NCI-H748 (cell line): ENCODE results near the gene BAG3.
A peak's percentile ranks its signal among the peaks of the same experiment; 100 is the strongest.
"Not testable (repeated sequence)": the region's sequence is repeated elsewhere in the genome, so short reads cannot be mapped to it uniquely, and the experiment has no call there.

ENCODE experiments used
- DNase-seq: peaks from one replicate; lab custom pipeline; 2025; ENCODE audit not compliant: unreplicated experiment; lab: John Stamatoyannopoulos, UW

BAG3 gene

DNA sequence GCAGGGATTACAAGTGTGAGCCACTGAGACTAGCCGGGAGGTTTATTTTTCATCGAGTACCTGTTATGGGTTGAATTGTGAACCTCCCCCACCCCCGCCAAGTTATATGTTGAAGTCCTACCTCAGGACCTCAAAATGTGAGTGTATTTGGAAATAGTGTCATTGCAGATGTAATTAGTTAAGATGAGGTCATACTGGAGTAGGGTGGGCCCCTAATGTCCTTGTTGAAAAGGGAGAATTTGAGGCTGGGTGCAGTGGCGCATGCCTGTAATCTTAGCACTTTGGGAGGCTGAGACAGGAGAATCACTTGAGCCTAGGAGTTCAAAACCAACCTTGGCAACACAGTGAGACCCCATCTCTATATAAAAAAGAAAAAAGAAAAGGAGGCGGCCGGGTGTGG lies 10.8 kb upstream of the BAG3 start:
- DNase-seq = no peak

DNA sequence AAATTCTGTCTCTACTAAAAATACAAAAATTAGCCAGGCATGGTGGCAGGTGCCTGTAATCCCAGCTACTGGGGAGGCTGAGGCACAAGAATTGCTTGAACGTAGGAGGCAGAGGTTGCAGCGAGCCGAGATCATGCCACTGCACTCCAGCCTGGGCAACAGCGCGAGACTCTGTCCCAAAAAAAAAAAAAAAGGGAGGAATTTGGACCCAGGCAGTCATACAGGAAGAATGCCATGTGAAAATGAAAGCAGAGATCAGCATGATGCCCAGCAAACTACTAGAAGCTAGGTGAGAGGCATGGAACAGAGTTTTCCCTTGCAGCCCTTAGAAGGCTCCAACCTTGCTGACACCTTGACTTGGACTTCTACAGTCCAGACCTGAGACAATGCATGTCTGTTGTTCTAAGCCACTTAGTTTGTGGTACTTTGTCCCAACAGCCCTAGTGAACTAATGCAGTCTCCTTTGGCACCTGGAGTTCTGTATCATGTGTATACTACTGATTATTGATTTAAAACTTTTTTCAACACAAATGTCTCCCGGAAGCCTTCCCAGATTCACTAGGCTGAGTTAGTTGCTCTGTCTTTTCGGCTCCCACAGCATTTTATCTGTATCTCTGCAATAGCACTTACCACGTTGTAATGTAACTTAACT lies 10.2 kb upstream of the BAG3 start:
- DNase-seq = no peak

DNA sequence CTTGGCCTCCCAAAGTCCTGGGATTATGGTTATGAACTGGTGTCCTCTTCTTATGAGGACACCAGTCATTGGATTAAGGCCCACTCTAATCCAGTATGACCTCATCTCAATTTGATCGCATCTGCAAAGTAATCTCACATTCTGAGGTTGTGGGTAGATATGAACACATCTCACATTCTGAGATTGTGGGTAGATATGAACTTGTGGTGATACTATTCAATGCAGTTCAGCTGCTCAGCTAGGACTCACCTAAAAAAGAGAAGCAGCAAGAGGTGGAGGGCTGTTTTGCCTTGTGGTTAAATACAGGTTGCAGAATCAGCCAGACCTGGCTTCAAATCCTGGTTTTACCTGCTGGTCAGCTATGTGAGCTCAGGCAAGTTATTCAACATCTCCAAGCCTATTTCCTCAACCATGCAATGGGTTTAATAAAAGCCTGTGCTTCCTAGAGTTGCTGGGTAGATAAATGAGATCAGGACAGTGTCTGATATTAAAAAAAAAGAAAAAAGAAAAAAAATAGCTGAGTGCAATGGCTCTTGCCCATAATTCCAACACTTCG lies 8.5 kb upstream of the BAG3 start:
- no peak for DNase-seq

DNA sequence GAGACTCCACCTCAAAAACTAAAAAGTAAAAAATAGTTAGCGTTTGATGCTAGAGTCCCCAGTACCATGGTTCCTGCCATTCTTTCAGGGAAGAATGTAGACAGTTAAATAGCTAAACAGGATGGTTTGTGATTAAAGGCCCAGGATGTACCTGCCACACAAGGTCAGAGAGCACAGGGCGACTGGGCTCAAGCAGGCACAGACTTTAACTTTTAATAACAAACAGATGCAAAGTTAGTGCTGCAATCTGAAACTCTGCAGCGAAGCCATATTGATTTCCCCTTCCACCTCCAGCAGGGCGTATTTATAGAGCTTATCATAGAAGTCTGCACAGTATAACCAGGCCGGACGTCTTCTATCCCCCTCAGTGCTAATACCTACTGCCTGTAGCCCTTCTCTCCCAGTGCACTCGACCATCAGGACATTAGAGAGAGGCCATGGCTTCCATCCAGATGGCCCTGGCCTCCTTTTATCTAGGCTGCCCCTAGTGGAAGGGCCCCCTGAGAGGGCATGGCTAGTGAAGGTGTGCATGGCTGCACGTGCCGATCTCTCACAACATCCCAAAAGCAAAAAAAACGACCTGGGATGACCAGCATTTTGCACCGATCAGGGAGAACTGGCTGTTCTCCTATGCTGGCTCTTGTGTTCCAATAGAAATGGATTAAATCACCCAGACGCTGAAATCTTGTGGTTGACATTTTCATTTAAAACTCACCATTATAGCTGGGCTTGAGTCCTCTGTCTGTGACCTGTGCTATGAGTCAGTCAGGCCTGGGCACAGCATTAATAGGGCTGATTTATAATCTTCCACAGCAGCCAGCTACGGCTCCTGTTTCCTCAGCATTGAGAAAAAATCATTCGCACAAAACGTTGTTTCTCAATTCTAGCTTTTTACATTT lies 7.6 kb upstream of the BAG3 start:
- no peak for DNase-seq

DNA sequence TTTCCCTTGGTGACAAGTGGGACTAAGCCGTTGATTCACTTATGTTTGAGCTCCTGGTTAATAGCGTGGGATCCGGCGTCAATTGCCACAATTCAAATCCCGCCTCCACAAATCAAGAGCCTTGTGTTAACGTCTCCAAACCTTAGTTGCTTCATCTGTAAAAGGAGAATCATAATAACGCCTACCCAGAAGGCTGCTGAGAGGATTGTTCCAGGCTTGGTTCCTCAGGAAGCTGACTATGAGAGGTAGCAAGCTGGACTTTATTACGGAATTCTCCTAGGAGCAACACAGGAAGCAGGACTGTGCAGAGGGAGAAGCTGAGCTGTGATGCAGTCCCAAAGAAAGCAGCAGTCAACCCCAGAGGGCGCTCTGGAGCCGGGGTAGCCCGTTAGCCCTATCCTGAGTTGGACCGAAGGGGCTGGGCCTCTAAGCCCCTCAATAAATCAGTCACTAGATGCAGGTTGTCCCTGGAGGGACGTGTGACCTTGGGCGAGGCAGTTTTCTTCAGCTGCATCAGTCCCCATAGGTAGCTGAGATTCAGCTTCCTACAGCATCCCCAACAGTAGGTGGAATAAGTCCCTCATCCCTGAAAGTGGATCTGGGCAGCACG lies 6.9 kb upstream of the BAG3 start:
- DNase-seq = peak; percentile 5

DNA sequence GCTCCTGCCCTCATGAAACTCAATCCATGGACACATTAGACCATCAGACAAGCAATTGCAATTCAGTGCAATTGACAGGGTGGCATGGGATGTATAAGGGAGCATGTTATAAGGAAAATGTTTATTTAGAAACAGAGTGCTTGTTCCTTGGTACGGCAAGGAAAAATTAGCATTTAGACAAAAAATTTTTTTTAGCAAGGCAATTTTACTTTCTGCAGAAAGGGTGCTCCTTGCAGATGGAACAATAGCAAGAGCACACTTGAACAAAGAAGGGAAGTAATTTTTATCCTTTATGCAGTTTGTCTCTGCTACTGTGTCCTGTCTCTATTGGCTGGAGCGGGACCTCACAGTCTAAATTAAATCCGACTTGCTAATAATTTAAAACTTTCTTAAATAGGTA lies 6.2 kb upstream of the BAG3 start:
- no peak for DNase-seq

DNA sequence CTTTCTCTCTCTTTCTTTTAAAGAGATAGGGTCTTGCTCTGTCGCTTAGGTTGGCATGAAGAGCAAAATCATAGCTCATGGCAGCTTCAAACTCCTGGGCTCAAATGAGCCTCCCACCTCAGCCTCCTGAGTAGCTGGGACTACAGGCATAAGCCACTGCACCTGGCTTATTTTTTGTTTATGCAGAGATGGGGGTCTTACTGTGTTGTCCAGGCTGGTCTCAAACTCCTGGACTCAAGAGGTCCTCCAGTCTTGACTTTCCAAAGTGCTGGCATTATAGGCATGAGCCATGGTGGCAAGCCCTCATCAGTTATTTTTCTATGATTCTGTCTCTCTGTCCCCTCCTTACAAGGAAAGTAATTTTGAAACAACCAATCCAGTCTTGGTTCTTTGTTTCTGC lies 1.1 kb upstream of the BAG3 start:
- no peak for DNase-seq

DNA sequence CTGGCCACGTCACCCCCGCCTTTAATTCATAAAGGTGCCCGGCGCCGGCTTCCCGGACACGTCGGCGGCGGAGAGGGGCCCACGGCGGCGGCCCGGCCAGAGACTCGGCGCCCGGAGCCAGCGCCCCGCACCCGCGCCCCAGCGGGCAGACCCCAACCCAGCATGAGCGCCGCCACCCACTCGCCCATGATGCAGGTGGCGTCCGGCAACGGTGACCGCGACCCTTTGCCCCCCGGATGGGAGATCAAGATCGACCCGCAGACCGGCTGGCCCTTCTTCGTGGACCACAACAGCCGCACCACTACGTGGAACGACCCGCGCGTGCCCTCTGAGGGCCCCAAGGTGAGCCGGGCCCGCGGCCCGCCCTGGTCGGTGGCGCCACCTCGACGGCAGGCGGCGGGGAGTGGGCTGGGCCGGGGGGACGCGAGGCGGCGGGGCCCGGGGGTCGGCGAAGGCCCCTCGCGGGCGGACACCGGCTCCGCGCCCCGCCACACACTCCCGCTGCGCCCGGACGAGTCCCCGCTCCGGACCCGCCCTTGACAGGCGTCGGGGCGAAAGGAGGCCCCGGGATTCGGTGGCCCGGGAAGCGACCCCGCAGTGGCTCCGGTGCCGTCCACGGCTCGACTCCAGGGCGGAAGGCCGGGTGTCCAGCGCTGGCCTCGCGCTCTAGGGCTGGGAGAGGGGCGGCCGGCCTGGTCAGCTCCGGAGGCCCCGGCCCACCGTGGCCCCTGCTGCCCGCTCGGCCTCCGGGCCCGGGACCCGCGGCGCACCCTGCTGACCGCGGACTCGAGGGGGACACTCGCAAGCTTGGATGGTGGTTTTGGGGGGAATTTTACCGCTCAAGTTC lies 557 bp downstream of the BAG3 start:
- DNase-seq = no peak

DNA sequence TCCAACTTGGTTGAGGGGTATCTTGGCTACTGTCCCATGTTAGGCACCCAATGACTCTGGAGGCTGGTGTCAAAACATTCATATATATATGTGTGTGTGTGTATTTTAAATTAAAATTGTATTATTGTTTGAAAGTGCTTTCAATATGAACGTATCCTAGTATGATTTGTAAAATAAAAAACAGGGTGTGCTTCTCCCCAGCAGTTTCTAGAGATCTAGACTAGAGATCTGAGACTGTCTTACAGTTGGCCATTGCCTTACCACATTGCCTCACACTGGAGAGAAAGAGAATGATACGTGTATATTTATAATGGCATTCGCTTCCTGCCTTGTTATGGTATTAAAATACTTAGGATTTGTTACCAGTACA lies 1.2 kb downstream of the BAG3 start:
- no peak for DNase-seq

DNA sequence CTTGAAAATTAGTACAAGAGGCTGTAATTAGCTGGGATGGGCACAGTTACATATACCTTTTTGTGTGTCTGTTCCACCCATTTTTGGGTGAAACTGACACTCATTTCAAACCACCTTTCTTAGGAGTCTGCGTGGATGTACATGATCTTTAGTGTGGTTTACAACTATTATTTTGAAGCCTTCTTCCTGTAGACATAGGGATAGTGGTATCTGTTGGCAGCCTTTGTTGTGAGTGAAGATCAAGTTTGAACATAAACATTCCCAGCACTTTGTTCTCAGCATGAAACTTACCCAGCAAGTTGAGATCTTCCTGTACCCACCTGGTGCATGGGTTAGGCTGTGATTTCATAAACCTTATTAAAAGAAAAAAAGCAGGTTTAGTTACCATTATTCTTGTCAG lies 2.0 kb downstream of the BAG3 start:
- no peak for DNase-seq

DNA sequence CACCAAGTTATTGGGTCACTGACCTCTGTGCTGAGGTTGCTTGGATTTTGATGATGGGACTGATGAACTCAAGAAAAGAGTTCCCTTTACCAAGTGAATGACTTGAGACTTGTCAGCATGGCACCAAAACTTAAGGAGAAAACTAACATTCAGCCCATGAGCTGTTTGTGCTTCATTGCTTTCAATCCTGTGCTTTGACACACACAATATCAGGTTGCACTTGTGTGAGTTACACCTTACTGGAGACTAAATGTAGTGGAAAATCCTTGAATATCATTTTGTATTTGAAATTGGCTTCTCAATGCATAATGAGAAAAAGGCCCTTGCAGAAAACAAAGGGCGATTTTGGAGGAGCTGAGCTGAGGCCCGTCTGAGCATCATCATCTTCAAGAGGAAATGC lies 2.7 kb downstream of the BAG3 start:
- no peak for DNase-seq

DNA sequence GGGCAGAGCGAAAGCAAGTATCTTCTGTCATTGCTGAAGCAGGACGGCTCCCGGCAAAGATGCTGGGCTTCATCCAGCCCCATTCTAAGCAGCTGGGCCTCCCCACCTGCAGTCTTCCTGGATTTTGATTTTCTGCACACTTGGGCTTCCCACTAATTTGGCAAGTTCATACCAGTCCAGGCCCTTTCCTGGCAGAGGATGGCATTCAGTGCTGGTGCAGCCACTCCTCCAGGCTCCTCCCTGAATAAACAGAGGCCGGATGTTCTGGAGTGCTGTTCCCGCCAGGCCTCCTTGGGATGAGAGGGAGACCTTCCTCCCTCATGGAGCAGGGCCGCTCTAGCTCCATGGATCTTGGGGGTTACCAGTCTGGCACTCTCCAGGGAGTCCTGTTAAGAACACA lies 3.4 kb downstream of the BAG3 start:
- DNase-seq = peak; percentile 22

DNA sequence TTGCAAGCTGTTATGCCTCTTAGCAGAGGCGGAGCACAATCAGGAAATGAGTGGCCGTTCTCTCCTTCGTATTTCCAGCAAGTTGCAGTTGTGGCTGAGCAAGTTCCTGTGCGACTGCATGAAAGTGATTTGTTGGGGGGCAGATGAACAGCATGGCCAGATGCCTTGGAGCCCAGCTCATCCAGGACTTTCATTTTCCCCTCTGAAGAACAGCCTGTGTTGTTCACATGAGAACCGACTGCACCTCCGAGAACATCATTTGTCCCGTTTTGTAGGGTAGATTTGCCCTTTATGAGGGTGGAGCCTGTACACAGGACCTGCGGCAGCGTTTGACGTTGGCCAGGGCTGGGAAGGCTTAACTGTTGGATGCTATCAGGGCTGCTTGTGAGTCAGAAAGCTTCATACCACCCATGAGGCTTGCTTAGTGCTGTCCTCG lies 4.4 kb downstream of the BAG3 start:
- DNase-seq = no peak

DNA sequence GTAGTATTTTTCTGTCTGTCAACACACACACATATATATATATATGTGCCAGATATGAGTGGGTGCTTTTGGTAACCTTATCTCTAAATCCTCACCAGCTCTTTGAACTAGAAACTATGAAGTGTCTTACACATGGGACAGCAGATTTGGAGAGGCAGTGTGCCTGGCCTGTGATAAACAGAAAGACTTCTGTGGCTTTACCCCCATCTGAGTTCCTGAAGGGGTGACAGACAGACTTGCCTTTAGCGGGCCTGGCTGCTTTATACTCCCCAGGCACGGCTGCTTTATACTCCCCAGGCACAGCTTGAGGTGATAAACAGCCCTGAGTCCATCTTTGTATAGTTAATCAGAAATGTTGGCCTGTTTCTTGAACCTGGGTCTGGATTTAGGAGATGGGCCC lies 5.6 kb downstream of the BAG3 start:
- no peak for DNase-seq

DNA sequence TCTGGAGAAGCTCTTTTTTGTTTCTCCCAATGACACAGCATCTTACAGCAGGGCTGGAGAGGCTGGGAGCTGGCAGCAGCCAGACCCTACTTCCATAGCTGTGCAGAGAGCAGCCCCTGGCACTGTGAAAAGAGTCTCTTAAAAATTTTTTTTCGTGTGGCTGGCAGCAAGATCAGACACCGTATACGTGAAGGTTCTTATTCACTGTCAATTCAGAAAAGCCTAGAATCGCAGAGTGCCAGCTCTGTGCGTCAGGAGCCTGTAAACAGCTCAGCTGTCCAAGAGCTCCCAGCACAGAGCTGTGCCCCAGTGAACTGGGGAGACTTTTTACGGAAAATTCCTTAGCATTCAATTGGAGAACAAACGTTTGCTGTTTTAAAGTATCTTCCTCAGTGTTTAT lies 6.5 kb downstream of the BAG3 start:
- no peak for DNase-seq

DNA sequence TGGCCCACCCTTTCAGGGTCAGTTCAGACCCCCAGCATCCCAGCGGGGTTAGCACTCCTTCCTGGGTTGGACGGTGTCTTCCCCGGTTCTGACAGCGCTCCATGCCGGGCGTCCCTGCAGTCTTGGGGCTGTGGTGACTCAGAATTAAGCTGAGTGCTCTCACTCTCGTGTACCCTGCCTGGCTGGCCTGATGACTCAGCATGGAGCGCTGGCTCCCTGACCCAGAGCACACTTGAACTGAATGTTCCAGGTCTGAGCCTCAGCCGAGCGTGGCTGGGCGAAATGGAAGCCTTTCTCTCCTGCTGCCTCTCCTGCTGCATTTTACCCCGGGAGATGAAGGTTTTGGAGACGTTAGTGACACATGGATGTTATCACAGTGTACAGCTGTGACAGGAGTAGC lies 7.1 kb downstream of the BAG3 start:
- no peak for DNase-seq

DNA sequence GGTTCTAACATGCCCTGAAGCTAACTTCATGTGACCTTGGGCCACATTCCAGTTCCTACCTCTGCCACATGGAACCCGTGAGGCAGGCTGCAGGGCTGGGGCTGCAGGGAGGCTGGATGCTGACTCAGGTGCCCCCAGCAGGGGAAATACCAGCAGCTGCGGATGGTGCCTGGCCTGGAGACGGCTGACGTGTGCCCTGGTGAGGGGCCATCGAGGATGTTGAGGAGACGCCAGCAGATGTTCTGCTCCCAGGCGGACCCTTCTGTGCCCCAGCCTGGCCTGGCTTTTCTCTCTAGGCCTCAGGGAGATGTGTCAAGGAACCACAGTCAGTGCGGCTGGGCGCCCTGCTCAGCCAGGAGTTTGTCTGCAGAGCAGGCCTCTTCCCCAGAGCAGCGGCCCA lies 8.8 kb downstream of the BAG3 start:
- DNase-seq = no peak

DNA sequence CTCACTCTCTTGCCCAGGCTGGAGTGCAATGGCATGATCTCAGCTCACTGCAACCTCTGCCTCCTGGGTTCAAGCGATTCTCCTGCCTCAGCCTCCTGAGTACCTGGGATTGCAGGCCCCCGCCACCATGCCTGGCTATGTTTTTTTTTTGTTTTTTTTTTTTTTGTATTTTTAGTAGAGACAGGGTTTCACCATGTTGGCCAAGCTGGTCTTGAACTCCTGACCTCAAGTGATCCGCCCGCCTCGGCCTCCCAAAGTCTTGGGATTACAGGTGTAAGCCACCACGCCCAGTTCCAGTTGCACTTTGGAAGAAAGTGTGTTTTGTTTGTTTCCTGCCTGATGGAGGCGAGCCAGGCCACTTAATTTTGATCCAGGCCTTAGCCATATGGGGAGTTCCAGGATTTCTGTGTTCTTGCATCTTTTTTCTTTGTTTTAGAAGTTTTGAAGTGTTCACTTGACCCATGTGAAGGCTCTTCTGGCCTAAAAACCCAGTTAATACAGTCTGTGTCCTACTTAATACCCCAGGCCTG lies 11.0 kb downstream of the BAG3 start:
- not testable (repeated sequence) for DNase-seq

DNA sequence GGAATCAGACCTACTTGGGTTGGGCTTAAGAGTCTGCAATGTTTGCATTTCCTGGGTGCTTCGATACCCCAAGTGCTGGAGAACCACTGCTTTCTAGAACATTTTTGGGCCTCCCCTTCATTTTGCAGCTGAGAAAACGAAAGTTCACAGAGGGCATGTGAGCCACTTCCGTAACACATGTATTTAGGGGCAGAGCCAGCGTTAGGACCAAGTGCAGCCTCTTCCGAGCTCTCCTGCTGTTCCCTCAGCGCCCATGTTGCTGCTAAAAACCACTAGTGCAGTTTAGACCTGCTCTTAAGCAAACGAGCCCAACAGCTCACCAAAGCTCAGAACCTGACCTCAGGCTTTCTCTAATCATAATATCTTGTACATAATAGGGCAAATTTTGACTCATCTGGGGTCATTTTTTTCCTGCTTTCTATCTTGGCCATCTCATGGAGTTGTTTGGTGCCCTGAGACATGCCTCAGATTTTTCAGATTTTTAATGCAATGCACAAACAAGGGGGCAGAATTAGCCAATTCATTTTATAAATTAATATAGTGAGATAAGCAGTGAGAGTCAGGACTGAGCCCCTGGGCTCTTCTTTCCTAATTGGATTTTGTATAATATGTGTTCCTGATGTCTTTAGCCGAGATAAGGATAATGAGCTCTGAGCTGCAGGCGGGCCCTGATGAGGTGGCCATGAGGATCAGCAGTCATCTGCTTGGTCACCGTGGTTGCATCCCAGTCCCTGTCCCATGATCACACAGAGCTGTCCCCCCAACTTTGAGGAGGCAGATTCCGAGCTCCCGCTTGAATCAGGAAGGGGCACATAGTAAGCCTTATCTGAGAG lies 12.9 kb downstream of the BAG3 start:
- DNase-seq = no peak
